HepG2 (cell line): ENCODE results near the gene SLC16A9. TPM values are rescaled to one million over a fixed set of nuclear protein-coding genes. Genes with fewer than 3 reads are reported as not detected.

ENCODE experiments used
- ATAC-seq: fragments of 200-7000 bp; cut with Tn5 transposase; 3 replicates; pipeline ENCODE4 v1.9.1; 2020; ENCODE audit warnings: mild to moderate bottlenecking, moderate library complexity
- BruUV-seq: library from RNA; stranded (reverse); fragments of 400-500 nt; replicated peaks from 2 replicates; lab custom pipeline; 2021; lab: Mats Ljungman, UMichigan
- CTCF ChIA-PET: fragments of 300-600 bp; formaldehyde crosslinking; extraction: SDS; loops from one replicate; lab custom pipeline; 2021; ENCODE audit warnings: low total read pairs, inconsistent platforms, low intra/inter-chr PET ratio; lab: Yijun Ruan, JAX
- POLR2A ChIA-PET: fragments of 350-600 bp; sonication (Branson Sonifier 250); formaldehyde crosslinking; loops from one replicate; lab custom pipeline; 2020; ENCODE audit warnings: antibody characterized with exemption, inconsistent platforms; lab: Yijun Ruan, JAX
- DNase-seq: peaks from one replicate; pipeline ENCODE4 v3.0.0-alpha.2; 2015; ENCODE audit warnings: low spot score
- FAIRE-seq: peaks from 3 replicates; lab custom pipeline; 2011; peaks lifted over from hg19 to GRCh38; lab: Jason Lieb, UNC
- H2AFZ ChIP-seq: one replicate; pipeline ENCODE4 v1.6.1; 2011; ENCODE audit warnings: low read length, inconsistent platforms
- H3K27ac ChIP-seq: fragments of 300-600 bp; 3 replicates; pipeline ENCODE4 v1.8.0; 2011; ENCODE audit warnings: mixed run types, mild to moderate bottlenecking, mixed read lengths, low read length, inconsistent platforms; ENCODE audit not compliant: insufficient read depth; ENCODE audit errors: extremely low read length
- H3K27me3 ChIP-seq, 2 experiments: fragments of 200-600 bp in 1 of 2; 2 replicates in 1 of 2; 3 replicates in 1 of 2; pipeline versions ENCODE4 v1.6.0 to v1.8.0; 2011; ENCODE audit warnings: low read length in 2 of 2, mild to moderate bottlenecking in 2 of 2, moderate library complexity in 2 of 2, inconsistent platforms in 1 of 2; ENCODE audit not compliant: insufficient read depth in 2 of 2, control insufficient read depth in 1 of 2
- H3K36me3 ChIP-seq, 2 experiments: fragments of 200-600 bp in 1 of 2; replicated peaks in 1 of 2; 2 replicates in 1 of 2; 3 replicates in 1 of 2; pipeline versions ENCODE4 v1.5.1 to v1.8.0; 2011; ENCODE audit warnings: low read length in 2 of 2, inconsistent platforms in 1 of 2; ENCODE audit not compliant: insufficient read depth in 2 of 2, control insufficient read depth in 1 of 2
- H3K4me1 ChIP-seq: 2 replicates; pipeline ENCODE4 v1.5.1; 2012; ENCODE audit warnings: low read length, inconsistent platforms; ENCODE audit not compliant: insufficient read depth
- H3K4me2 ChIP-seq: 2 replicates; pipeline ENCODE4 v1.6.0; 2011; ENCODE audit warnings: low read depth, low read length, inconsistent platforms
- H3K4me3 ChIP-seq, 3 experiments: fragments of 200-600 bp in 1 of 3; sonication (generic), shearing (Covaris generic) in 1 of 3; replicated peaks in 1 of 3; 2 replicates each; pipeline ENCODE4 v1.5.1; 2011 to 2016; ENCODE audit warnings: low read length in 3 of 3, inconsistent platforms in 2 of 3, low read depth in 2 of 3, mild to moderate bottlenecking in 2 of 3, control low read depth in 1 of 3, mixed read lengths in 1 of 3; ENCODE audit not compliant: insufficient read depth in 1 of 3
- H3K79me2 ChIP-seq: one replicate; pipeline ENCODE4 v1.6.1; 2011; ENCODE audit warnings: low read length, inconsistent platforms; ENCODE audit not compliant: insufficient read depth
- H3K9ac ChIP-seq: 2 replicates; pipeline ENCODE4 v1.6.0; 2011; ENCODE audit warnings: mild to moderate bottlenecking, low read depth, low read length, inconsistent platforms; ENCODE audit not compliant: insufficient read depth
- H3K9me3 ChIP-seq: 2 replicates; pipeline ENCODE4 v1.5.1; 2012; ENCODE audit warnings: mild to moderate bottlenecking, low read length
- H4K20me1 ChIP-seq: 2 replicates; pipeline ENCODE4 v1.6.0; 2011; ENCODE audit warnings: inconsistent platforms, mild to moderate bottlenecking, low read length, moderate library complexity; ENCODE audit not compliant: insufficient read depth
- MIXL1 ChIP-seq: IDR thresholded peaks from 2 replicates; pipeline ENCODE4 v1.6.1; 2016
- ZFP36L1 ChIP-seq: sonication (generic); formaldehyde crosslinking; IDR thresholded peaks from 2 replicates; pipeline ENCODE4 v1.8.0; 2022; ENCODE audit warnings: mild to moderate bottlenecking, missing genetic modification reagents, moderate library complexity
- ZNF883 ChIP-seq: sonication (generic); formaldehyde crosslinking; IDR thresholded peaks from 2 replicates; pipeline ENCODE4 v1.5.1; 2020; ENCODE audit warnings: mild to moderate bottlenecking, missing genetic modification reagents; ENCODE audit errors: not compliant biosample characterization
- WGBS: methylation state at CpG from one replicate; pipeline ENCODE4 v1.1.6; 2017; ENCODE audit warnings: low lambda C conversion rate; 5-methylcytosine and 5-hydroxymethylcytosine counted together
- in situ Hi-C: cut with HindIII; loops from 2 replicates; pipeline ENCODE4 v1.10.0; 2017; ENCODE audit warnings: low pct_unique_long_range_greater_than_20kb; ENCODE audit not compliant: extremely low pct_ligation_motif_present
- intact Hi-C: fragments of 100-400 bp; cut with micrococcal nuclease; formaldehyde crosslinking; loops from one replicate; pipeline ENCODE4 v1.10.0; 2022; ENCODE audit not compliant: unreplicated experiment
- polyA plus RNA-seq, 8 experiments: library from polyadenylated mRNA; depleted of rRNA in 3 of 8; stranded (reverse) in 7 of 8; unstranded in 1 of 8; fragments of >200 nt; fragmentation: Illumina TruSeq in 4 of 8; extraction: Trizol in 4 of 8; gene quantifications; 2 replicates each; pipeline versions ENCODE4 v1.2.1 to v1.2.3, GENCODE V29; 2011 to 2016; ENCODE audit warnings: low read depth in 4 of 8, missing spikeins in 1 of 8, mixed read lengths in 1 of 8; ENCODE audit not compliant: insufficient read depth in 1 of 8
- total RNA-seq, 5 experiments: library from RNA; depleted of rRNA; stranded (reverse); fragments of >200 nt; fragmentation: Illumina TruSeq; extraction: Trizol; gene quantifications; 2 replicates each; pipeline ENCODE4 v1.2.3, GENCODE V29; 2016; ENCODE audit warnings: low read depth in 1 of 5
- TF ChIP-seq, protein P1 (sequence below): sonication (generic); formaldehyde crosslinking; IDR thresholded peaks from 2 replicates; pipeline ENCODE4 v1.4.0; 2020; ENCODE audit warnings: missing genetic modification reagents

The SLC16A9 gene
- total and polyA plus RNA-seq, 2 of the 13 experiments (the other 11 are each of a cell fraction or from before 2014, with no cell fraction given): 0.01 to 0.09 TPM

DNA sequence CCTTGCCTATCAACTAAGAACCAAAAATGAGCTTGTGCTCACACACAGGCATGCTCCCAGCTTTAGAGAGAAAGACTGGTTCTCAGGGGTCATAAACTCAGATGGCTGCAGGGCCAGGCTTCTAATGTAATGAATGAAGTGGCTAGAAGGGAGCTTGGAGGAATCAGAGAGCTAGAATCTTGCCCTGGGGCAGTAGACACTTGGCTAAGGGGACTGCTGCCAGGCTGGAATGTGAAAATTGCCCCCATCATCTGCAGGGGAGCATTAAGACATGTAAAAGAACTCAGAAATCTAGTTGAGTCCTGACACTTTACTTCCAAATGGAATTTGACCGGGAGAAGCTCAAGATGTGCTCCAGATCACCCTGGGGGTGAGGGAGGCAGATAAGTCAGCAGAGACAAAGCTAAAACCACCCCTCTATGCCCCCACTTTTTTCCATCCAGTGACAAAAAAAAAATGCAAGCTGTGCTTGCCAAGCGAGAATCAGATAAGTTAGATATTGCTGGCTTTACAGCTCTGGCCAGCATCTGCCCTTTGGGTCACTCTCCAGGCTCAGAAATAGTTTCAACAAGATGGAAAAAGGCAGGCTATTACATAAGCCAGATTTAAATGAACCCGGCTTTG lies 2.3 kb upstream of the SLC16A9 start:
- no peak overlapping the region for H3K9ac ChIP-seq
- in situ Hi-C loops (no loop called here), intact Hi-C loops (no loop called here)
- CTCF ChIA-PET: no interaction called here
- FAIRE-seq (no peak), ATAC-seq (no peak), DNase-seq (no peak)
- POLR2A ChIA-PET: no interaction called here
- H3K27ac ChIP-seq: no peak overlapping the region
- no TSS peak for BruUV-seq
- H3K27me3 ChIP-seq: peaks cover 3 to 45% of the 10 kb centered on the region in 2 experiments; a peak in 3 of 5 replicates
- H3K4me3 ChIP-seq: no peak overlapping the region
- WGBS: 28% methylated on average over 3 of the region's 3 CpGs
- H3K4me2 ChIP-seq: no peak overlapping the region
- 0 out of 2 replicates have a peak, but pooled peaks cover 7% of the 10 kb centered on the region for H3K4me1 ChIP-seq
- no peaks in the 10 kb centered on the region for H3K36me3 ChIP-seq
- H3K79me2 ChIP-seq: no peaks in the 10 kb centered on the region
- TF ChIP-seq MIXL1 (CRISPR knock-in tag): no peak
- no peaks in the 10 kb centered on the region for H4K20me1 ChIP-seq
- no peaks in the 10 kb centered on the region for H3K9me3 ChIP-seq
- H2AFZ ChIP-seq: no peak overlapping the region

DNA sequence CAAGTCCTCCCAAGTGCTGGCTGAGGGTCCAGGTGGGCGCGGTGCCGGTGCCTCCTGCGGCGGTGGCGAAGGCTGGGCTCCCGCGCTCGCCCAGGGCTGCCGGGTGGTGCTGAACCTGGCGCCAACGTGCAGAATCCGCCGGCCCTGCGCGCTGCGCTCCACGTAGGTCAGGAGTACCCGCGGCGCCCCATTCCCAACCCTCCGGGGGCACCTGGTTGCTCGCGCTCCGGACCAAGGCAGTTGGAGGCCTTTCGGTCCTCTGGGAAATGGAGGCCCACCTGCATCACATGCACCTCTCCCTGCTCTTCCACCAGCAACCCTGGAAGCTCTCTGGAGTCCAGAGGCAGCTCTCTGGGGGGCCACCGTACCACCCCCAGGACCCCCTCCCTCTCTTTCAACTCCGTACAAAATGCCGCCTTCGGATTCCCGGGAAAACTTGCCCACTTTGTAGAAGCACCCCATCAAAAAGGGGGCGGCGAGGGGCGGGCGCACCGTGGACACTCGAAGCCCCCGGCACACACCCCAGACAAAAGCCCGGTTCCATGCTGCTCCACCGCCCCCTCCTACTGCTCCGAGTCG lies 745 bp downstream of the SLC16A9 start:
- FAIRE-seq (no peak), DNase-seq (no peak), ATAC-seq (peak; percentile 68)
- H3K36me3 ChIP-seq: no peaks in the 10 kb centered on the region
- H2AFZ ChIP-seq: no peak overlapping the region
- H3K4me2 ChIP-seq: peak overlapping the region; percentile 77
- WGBS: 6% methylated on average over 23 of the region's 42 CpGs
- in situ Hi-C loops: no loop called here
- BruUV-seq: no TSS peak
- no peak overlapping the region for H3K9ac ChIP-seq
- POLR2A ChIA-PET: no interaction called here
- CTCF ChIA-PET: no interaction called here
- intact Hi-C loops: no loop called here
- 0 out of 2 replicates have a peak, but pooled peaks cover 7% of the 10 kb centered on the region for H3K4me1 ChIP-seq
- peaks cover 3 to 45% of the 10 kb centered on the region in 2 experiments; a peak in 3 of 5 replicates for H3K27me3 ChIP-seq
- TF ChIP-seq ZNF883 (CRISPR knock-in tag) (peak; percentile 6), ZFP36L1 (CRISPR knock-in tag) (no peak)
- TF ChIP-seq, protein P1, sequence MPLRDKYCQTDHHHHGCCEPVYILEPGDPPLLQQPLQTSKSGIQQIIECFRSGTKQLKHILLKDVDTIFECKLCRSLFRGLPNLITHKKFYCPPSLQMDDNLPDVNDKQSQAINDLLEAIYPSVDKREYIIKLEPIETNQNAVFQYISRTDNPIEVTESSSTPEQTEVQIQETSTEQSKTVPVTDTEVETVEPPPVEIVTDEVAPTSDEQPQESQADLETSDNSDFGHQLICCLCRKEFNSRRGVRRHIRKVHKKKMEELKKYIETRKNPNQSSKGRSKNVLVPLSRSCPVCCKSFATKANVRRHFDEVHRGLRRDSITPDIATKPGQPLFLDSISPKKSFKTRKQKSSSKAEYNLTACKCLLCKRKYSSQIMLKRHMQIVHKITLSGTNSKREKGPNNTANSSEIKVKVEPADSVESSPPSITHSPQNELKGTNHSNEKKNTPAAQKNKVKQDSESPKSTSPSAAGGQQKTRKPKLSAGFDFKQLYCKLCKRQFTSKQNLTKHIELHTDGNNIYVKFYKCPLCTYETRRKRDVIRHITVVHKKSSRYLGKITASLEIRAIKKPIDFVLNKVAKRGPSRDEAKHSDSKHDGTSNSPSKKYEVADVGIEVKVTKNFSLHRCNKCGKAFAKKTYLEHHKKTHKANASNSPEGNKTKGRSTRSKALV (CRISPR knock-in tag): peak; percentile 84; the same call in 1 of the 2 replicates
- H3K4me3 ChIP-seq: peak overlapping the region; percentile 45 to 69 (median 63); a peak in 5 of 6 replicates
- no peaks in the 10 kb centered on the region for H3K79me2 ChIP-seq
- H3K9me3 ChIP-seq: no peaks in the 10 kb centered on the region
- H4K20me1 ChIP-seq: no peaks in the 10 kb centered on the region
- no peak overlapping the region for H3K27ac ChIP-seq
